Endothelial cell of umbilical vein (primary cell): ENCODE measurements around the gene LRIT2. TPM values are rescaled to one million over a fixed set of nuclear protein-coding genes. Genes with fewer than 3 reads are reported as not detected.

Source experiments
- BruUV-seq: library from RNA; stranded (reverse); fragments of 400-500 nt; replicated peaks from 2 replicates; lab custom pipeline; 2021; lab: Mats Ljungman, UMichigan
- CTCF ChIA-PET: fragments of 300-600, 350-600 bp; sonication (Branson Sonifier 250); formaldehyde crosslinking; loops from one replicate; lab custom pipeline; 2021; ENCODE audit warnings: antibody characterized with exemption, inconsistent platforms; lab: Charles Lee
- POLR2A ChIA-PET: fragments of 300-600, 350-600 bp; sonication (Branson Sonifier 250); formaldehyde crosslinking; loops from one replicate; lab custom pipeline; 2021; ENCODE audit warnings: antibody characterized with exemption, inconsistent platforms; lab: Charles Lee
- DNase-seq: peaks from one replicate; pipeline ENCODE4 v3.0.0-alpha.2; 2011; ENCODE audit warnings: low read depth, low spot score
- FAIRE-seq: peaks from 2 replicates; lab custom pipeline; 2011; peaks lifted over from hg19 to GRCh38; lab: Jason Lieb, UNC
- H2AFZ ChIP-seq: 2 replicates; pipeline ENCODE4 v1.6.0; 2012; ENCODE audit warnings: low read depth, low read length, control low read depth, inconsistent platforms
- H3K27ac ChIP-seq: 2 replicates; pipeline ENCODE4 v1.5.1; 2011; ENCODE audit warnings: low read depth, mild to moderate bottlenecking, control low read depth, low read length, moderate library complexity; ENCODE audit not compliant: insufficient read depth
- H3K27me3 ChIP-seq, 2 experiments: 2 replicates each; pipeline versions ENCODE4 v1.6.0 to v1.6.1; 2011; ENCODE audit warnings: low read length in 2 of 2, mixed read lengths in 1 of 2; ENCODE audit not compliant: control insufficient read depth in 2 of 2, insufficient read depth in 2 of 2
- H3K36me3 ChIP-seq, 2 experiments: 2 replicates in 1 of 2; 3 replicates in 1 of 2; pipeline ENCODE4 v1.5.1; 2011; ENCODE audit warnings: low read length in 2 of 2, mild to moderate bottlenecking in 1 of 2, moderate library complexity in 1 of 2; ENCODE audit not compliant: control insufficient read depth in 2 of 2, insufficient read depth in 2 of 2; ENCODE audit errors: extremely low read depth in 1 of 2
- H3K4me1 ChIP-seq: 3 replicates; pipeline ENCODE4 v1.5.1; 2011; ENCODE audit warnings: mild to moderate bottlenecking, low read length; ENCODE audit not compliant: control insufficient read depth, insufficient read depth; ENCODE audit errors: extremely low read depth
- H3K4me2 ChIP-seq: 2 replicates; pipeline ENCODE4 v1.6.1; 2011; ENCODE audit warnings: low read length, control low read depth, mixed read lengths; ENCODE audit not compliant: insufficient read depth
- H3K4me3 ChIP-seq, 3 experiments: fragments of 200-600 bp in 1 of 3; sonication (generic), shearing (Covaris generic) in 1 of 3; replicated peaks in 1 of 3; 2 replicates each; pipeline ENCODE4 v1.5.1; 2011 to 2016; ENCODE audit warnings: control low read depth in 3 of 3, low read length in 3 of 3, mild to moderate bottlenecking in 2 of 3, inconsistent platforms in 1 of 3, low read depth in 1 of 3, moderate library complexity in 1 of 3; ENCODE audit not compliant: insufficient read depth in 1 of 3
- H3K79me2 ChIP-seq: 2 replicates; pipeline ENCODE4 v1.6.0; 2012; ENCODE audit warnings: low read length, inconsistent platforms; ENCODE audit not compliant: control insufficient read depth, insufficient read depth
- H3K9ac ChIP-seq: replicated peaks from 2 replicates; pipeline ENCODE3; 2011; ENCODE audit warnings: low read length, control low read depth; ENCODE audit not compliant: insufficient read depth; ENCODE audit errors: extremely low read depth
- H3K9me1 ChIP-seq: replicated peaks from 3 replicates; pipeline ENCODE4 v1.6.0; 2011; ENCODE audit warnings: mild to moderate bottlenecking, low read length; ENCODE audit not compliant: control insufficient read depth, insufficient read depth; ENCODE audit errors: extremely low read depth
- H3K9me3 ChIP-seq: replicated peaks from 2 replicates; pipeline ENCODE4 v1.5.1; 2012; ENCODE audit warnings: low read length, inconsistent platforms; ENCODE audit not compliant: control insufficient read depth, insufficient read depth
- H4K20me1 ChIP-seq: replicated peaks from 2 replicates; pipeline ENCODE3; 2011; ENCODE audit warnings: mild to moderate bottlenecking, low read length; ENCODE audit not compliant: control insufficient read depth, insufficient read depth; ENCODE audit errors: extremely low read depth
- EZH2 ChIP-seq: IDR thresholded peaks from 2 replicates; pipeline ENCODE4 v1.6.1; 2012; ENCODE audit warnings: borderline replicate concordance, low read depth, mild to moderate bottlenecking, moderate library complexity, low read length, inconsistent platforms; ENCODE audit not compliant: severe bottlenecking
- FOS ChIP-seq: IDR thresholded peaks from 2 replicates; pipeline ENCODE4 v1.6.1; 2011; ENCODE audit warnings: mild to moderate bottlenecking, low read length, moderate library complexity, borderline replicate concordance; ENCODE audit not compliant: insufficient read depth
- GATA2 ChIP-seq: IDR thresholded peaks from 2 replicates; pipeline ENCODE4 v1.7.0; 2011; ENCODE audit warnings: low read depth, mild to moderate bottlenecking, moderate library complexity, mixed read lengths, low read length; ENCODE audit not compliant: insufficient read length, insufficient read depth
- JUN ChIP-seq: IDR thresholded peaks from 2 replicates; pipeline ENCODE4 v1.6.1; 2011; ENCODE audit warnings: borderline replicate concordance, low read depth; ENCODE audit not compliant: insufficient read length, insufficient read depth
- MAX ChIP-seq: IDR thresholded peaks from 2 replicates; pipeline ENCODE4 v1.6.1; 2011; ENCODE audit not compliant: insufficient read depth, insufficient read length
- MYC ChIP-seq: IDR thresholded peaks from one replicate; pipeline ENCODE4 v1.6.1; 2011; ENCODE audit warnings: mild to moderate bottlenecking, low read depth, low read length
- POLR2A ChIP-seq: IDR thresholded peaks from 2 replicates; pipeline ENCODE4 v1.6.1; 2012; ENCODE audit warnings: low read depth, mild to moderate bottlenecking, control low read depth, low read length
- POLR2AphosphoS5 ChIP-seq: IDR thresholded peaks from 2 replicates; pipeline ENCODE4 v1.6.1; 2012; ENCODE audit warnings: low read depth, mild to moderate bottlenecking, control low read depth, low read length, moderate library complexity; ENCODE audit not compliant: insufficient read depth
- dilution Hi-C: fragments of 300-500 bp; cut with MboI; formaldehyde crosslinking; loops from one replicate; pipeline ENCODE4 v1.15.0; 2019; ENCODE audit warnings: low sequenced_read_pairs; ENCODE audit not compliant: extremely low pct_ligation_motif_present
- intact Hi-C: fragments of 100-400 bp; cut with micrococcal nuclease; formaldehyde crosslinking; loops from one replicate; pipeline ENCODE4 v1.10.0; 2022
- polyA plus RNA-seq, 4 experiments: library from polyadenylated mRNA; depleted of rRNA in 3 of 4; stranded (reverse) in 3 of 4; unstranded in 1 of 4; fragments of >200 nt; gene quantifications; 2 replicates each; pipeline versions ENCODE4 v1.2.1 to v1.2.3, GENCODE V29; 2011 to 2012; ENCODE audit warnings: missing spikeins in 1 of 4
- total RNA-seq: library from RNA; stranded (reverse); gene quantifications from 2 replicates; pipeline ENCODE4 v1.2.3, GENCODE V29; 2021
- TF ChIP-seq, protein P1 (sequence below), 2 donors: IDR thresholded peaks; 1 replicate in 1 of 2; 2 replicates in 1 of 2; pipeline ENCODE4 v1.5.1; 2011; ENCODE audit warnings: low read length in 2 of 2, mild to moderate bottlenecking in 2 of 2, moderate library complexity in 2 of 2, control low read depth in 1 of 2, inconsistent platforms in 1 of 2, low read depth in 1 of 2; ENCODE audit not compliant: insufficient read depth in 1 of 2; ENCODE audit errors: extremely low read depth in 1 of 2

Gene LRIT2
- total and polyA plus RNA-seq, 2 donors (not counting 3 experiments of a cell fraction or from before 2014, with no cell fraction given), result not detected

DNA sequence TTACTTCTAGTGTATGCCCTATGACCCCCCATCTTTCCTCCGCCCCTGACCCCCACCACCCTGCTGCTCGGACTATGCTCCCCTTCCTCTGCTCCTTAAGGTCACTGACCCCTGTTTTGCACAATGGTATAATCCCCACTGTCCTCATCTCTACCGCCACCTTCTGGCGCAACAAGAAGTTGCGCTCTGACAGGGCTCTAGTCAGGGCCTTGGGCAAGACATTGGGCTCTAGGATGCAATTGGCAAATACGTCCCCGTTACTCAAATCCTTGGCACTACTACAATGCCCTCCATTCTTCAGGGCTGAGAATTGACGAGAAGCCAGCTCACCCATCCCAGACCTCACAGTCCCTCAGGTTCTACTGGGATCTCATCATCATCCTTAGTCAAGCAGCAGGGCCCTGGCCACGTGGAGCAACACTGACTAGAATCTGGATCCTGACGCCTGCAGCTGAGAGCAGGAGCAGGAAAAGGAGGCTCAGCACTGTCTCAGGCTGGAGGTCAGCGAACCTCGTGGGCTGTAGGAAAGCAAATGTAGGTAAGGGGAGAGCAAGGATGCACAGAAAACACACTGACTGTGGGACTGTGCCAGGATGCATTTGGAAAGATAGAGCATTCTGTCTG lies 10.6 kb downstream of the LRIT2 start:
- ChIA-PET CTCF (interaction anchor here (0.6 to 1.7 kb wide), 4 partner anchors 12 to 67 kb away, joined by 3 to 6 read pairs (median 4); no protein-coding TSS in a partner anchor), POLR2A (no interaction called here)
- no peak overlapping the region for H3K9ac ChIP-seq
- peaks cover 0 to 5% of the 10 kb centered on the region in 2 experiments for H3K27me3 ChIP-seq
- intact Hi-C loops (no loop called here), dilution Hi-C loops (no loop called here)
- no peak overlapping the region for H3K4me3 ChIP-seq
- FAIRE-seq, result no peak
- no peak overlapping the region for H3K27ac ChIP-seq
- no peaks in the 10 kb centered on the region for H3K9me1 ChIP-seq
- H4K20me1 ChIP-seq, result no peaks in the 10 kb centered on the region
- TF ChIP-seq, protein P1, sequence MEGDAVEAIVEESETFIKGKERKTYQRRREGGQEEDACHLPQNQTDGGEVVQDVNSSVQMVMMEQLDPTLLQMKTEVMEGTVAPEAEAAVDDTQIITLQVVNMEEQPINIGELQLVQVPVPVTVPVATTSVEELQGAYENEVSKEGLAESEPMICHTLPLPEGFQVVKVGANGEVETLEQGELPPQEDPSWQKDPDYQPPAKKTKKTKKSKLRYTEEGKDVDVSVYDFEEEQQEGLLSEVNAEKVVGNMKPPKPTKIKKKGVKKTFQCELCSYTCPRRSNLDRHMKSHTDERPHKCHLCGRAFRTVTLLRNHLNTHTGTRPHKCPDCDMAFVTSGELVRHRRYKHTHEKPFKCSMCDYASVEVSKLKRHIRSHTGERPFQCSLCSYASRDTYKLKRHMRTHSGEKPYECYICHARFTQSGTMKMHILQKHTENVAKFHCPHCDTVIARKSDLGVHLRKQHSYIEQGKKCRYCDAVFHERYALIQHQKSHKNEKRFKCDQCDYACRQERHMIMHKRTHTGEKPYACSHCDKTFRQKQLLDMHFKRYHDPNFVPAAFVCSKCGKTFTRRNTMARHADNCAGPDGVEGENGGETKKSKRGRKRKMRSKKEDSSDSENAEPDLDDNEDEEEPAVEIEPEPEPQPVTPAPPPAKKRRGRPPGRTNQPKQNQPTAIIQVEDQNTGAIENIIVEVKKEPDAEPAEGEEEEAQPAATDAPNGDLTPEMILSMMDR (IDR thresholded peaks at IDR 0.05; ENCODE audit: extremely low read depth in 1 of 2, insufficient read depth in 1 of 2, low read depth in 1 of 2, low read length in 2 of 2), result peak; percentile 29 to 42
- TF ChIP-seq POLR2AphosphoS5, result no peak
- no peak for TF ChIP-seq GATA2
- no peaks in the 10 kb centered on the region for H3K9me3 ChIP-seq
- H3K4me2 ChIP-seq, result no peak overlapping the region
- no peaks in the 10 kb centered on the region for H3K4me1 ChIP-seq
- H3K79me2 ChIP-seq, result no peaks in the 10 kb centered on the region
- DNase-seq, result no peak
- no peaks in the 10 kb centered on the region for H3K36me3 ChIP-seq
- no peak overlapping the region for H2AFZ ChIP-seq
- BruUV-seq, result no TSS peak

- Histone ChIP-seq H3K4me1 (no peaks in the 10 kb centered on the region), H3K9me1 (no peaks in the 10 kb centered on the region), H2AFZ (no peak overlapping the region), H3K4me2 (no peak overlapping the region), H3K79me2 (no peaks in the 10 kb centered on the region), H3K4me3 (no peak overlapping the region), H3K36me3 (no peaks in the 10 kb centered on the region), H3K27ac (no peak overlapping the region), H3K27me3 (peaks cover 0 to under 1% of the 10 kb centered on the region in 2 experiments), H4K20me1 (no peaks in the 10 kb centered on the region), H3K9me3 (no peaks in the 10 kb centered on the region), H3K9ac (no peak overlapping the region)
- dilution Hi-C loops, result no loop called here
- FAIRE-seq (no peak), DNase-seq (no peak)
- intact Hi-C loops, result no loop called here
- TF ChIP-seq GATA2, result no peak
- TF ChIP-seq, protein P1 (IDR thresholded peaks at IDR 0.05; ENCODE audit: extremely low read depth in 1 of 2, insufficient read depth in 1 of 2, low read depth in 1 of 2, low read length in 2 of 2), result no peak
- no peak for TF ChIP-seq MAX
- TF ChIP-seq EZH2, result no peak
- no peak for TF ChIP-seq POLR2A
- no peak for TF ChIP-seq JUN
- no peak for TF ChIP-seq MYC
- TF ChIP-seq POLR2AphosphoS5, result no peak
- TF ChIP-seq FOS, result no peak
- BruUV-seq, result no TSS peak
- ChIA-PET CTCF (interaction anchor here (0.6 to 1.7 kb wide), 4 partner anchors 13 to 66 kb away, joined by 3 to 6 read pairs (median 4); no protein-coding TSS in a partner anchor), POLR2A (no interaction called here)
Measured at GRCh38 chr10:84214046-84214572, 11.2 kb downstream of the LRIT2 start.
